C4-2B (cell line): ENCODE results near the gene CHPT1.
"Not testable (repeated sequence)": the region's sequence is repeated elsewhere in the genome, so short reads cannot be mapped to it uniquely, and the experiment has no call there.

Source experiments
- CTCF ChIP-seq: fragments of 450-650 bp; conservative IDR thresholded peaks from 2 replicates; pipeline ENCODE4 v1.5.1; 2017; ENCODE audit warnings: mild to moderate bottlenecking
- ZFX ChIP-seq: fragments of 450-650 bp; IDR thresholded peaks from 2 replicates; pipeline ENCODE4 v1.6.1; 2017

GRCh38 chr12:101676497-101676896 is 20.9 kb upstream of the CHPT1 start:
- TF ChIP-seq CTCF, ZFX: not testable (repeated sequence)
